GM18511 (cell line): Measurements from ENCODE around the gene WSCD1.

ENCODE experiments used
- ATAC-seq: cut with Tn5 transposase; IDR thresholded peaks from one replicate; pipeline ENCODE4 v1.9.1; 2021; ENCODE audit warnings: mild to moderate bottlenecking, moderate library complexity; ENCODE audit not compliant: unreplicated experiment

The WSCD1 gene

GRCh38 chr17:6069539-6070429 is at the start of gene WSCD1:
Gene WSCD1, plus strand, starts transcription at chr17:6070379. Its CDS starts 10,280 bp downstream, at chr17:6080659.
- ATAC-seq = no peak

GRCh38 chr17:6021011-6021400 is 49.2 kb upstream of the WSCD1 start:
- no peak for ATAC-seq

- ATAC-seq = no peak
These were observed 48.6 kb upstream of the WSCD1 start for GRCh38 chr17:6021627-6022026.

- no peak for ATAC-seq
These were observed 46.9 kb upstream of the WSCD1 start for GRCh38 chr17:6023036-6023831.

GRCh38 chr17:6024576-6024975 is 45.6 kb upstream of the WSCD1 start:
- no peak for ATAC-seq

GRCh38 chr17:6027342-6028024 is 42.7 kb upstream of the WSCD1 start:
- no peak for ATAC-seq

GRCh38 chr17:6028294-6028693 is 41.9 kb upstream of the WSCD1 start:
- ATAC-seq = no peak

GRCh38 chr17:6035801-6036394 is 34.3 kb upstream of the WSCD1 start:
- no peak for ATAC-seq

GRCh38 chr17:6040504-6040903 is 29.7 kb upstream of the WSCD1 start:
- no peak for ATAC-seq

- ATAC-seq = no peak
These were observed 28.9 kb upstream of the WSCD1 start for GRCh38 chr17:6041246-6041645.

- ATAC-seq = no peak
These were observed 26.8 kb upstream of the WSCD1 start for GRCh38 chr17:6043405-6043804.

- ATAC-seq = no peak
These were observed 25.9 kb upstream of the WSCD1 start for GRCh38 chr17:6044261-6044660.

- no peak for ATAC-seq
These were observed 24.4 kb upstream of the WSCD1 start for GRCh38 chr17:6045621-6046357.

GRCh38 chr17:6046431-6046830 is 23.7 kb upstream of the WSCD1 start:
- no peak for ATAC-seq

- no peak for ATAC-seq
These were observed 23.2 kb upstream of the WSCD1 start for GRCh38 chr17:6046931-6047330.

- ATAC-seq = no peak
These were observed 22.2 kb upstream of the WSCD1 start for GRCh38 chr17:6047966-6048365.

GRCh38 chr17:6048486-6048885 is 21.7 kb upstream of the WSCD1 start:
- no peak for ATAC-seq

GRCh38 chr17:6052926-6053325 is 17.3 kb upstream of the WSCD1 start:
- ATAC-seq = no peak

- ATAC-seq = no peak
These were observed 15.8 kb upstream of the WSCD1 start for GRCh38 chr17:6054372-6054771.

GRCh38 chr17:6056104-6056503 is 14.1 kb upstream of the WSCD1 start:
- ATAC-seq = no peak
